NCI-H748 (cell line): ENCODE measurements around the gene BMPER.

Experiments used
- DNase-seq: peaks from one replicate; lab custom pipeline; 2025; ENCODE audit not compliant: unreplicated experiment; lab: John Stamatoyannopoulos, UW

BMPER gene

GRCh38 chr7:34059136-34059828, 153.9 kb downstream of the BMPER start:
- no peak for DNase-seq

GRCh38 chr7:34060196-34060947, 155.0 kb downstream of the BMPER start:
- no peak for DNase-seq

- DNase-seq = no peak
Observed at GRCh38 chr7:34061149-34061548, 155.8 kb downstream of the BMPER start.

GRCh38 chr7:34062341-34062740, 157.0 kb downstream of the BMPER start:
- DNase-seq = no peak

DNA sequence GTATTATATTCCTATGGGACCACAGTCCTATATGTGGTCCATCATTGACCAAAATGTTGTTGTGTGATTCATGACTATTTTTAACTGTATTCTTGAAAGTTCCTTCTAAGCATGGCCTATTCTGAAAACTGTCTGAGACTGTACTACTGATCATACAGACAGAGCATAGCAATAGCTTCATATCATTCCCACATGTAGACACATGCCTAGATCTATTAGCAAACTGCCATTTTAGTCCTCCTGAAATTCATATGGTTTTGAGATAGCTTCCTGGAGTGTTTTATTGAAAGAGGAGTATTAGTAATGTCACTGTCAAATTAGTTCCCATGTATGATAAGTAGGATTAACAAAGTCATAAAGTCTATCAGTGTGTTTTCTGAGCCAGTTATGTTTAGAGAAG, 157.5 kb downstream of the BMPER start:
- no peak for DNase-seq

DNA sequence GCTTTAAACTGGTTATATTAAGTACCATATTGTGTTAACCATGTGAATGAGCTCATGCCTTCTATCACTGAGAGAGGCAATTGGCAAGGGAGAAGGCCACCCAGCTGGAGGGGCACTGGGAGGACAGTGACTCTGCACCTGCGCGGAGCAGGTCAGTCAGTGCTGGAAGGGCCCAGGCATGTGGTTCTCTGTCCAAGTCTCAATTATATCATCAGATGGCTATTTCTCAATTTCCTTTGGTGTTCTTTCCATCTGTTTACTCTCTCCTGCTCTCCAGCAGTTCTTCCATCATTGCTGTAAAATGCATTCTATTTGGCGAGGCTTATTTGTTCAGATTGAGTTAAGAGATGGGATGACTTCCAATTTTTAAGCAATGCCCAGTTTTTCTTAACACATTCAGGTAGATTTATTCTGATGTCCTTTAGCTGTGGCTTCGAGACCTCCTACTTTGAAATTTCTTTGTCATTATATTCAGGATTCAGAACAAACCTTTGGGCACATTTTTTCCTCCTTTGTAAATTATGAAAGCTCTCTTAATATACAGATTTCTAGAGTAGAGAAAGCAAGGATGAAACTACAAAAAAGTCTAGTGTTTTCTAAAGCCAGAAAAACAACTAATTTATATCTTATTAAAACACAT, 159.3 kb downstream of the BMPER start:
- DNase-seq = no peak

GRCh38 chr7:34066411-34066810, 161.1 kb downstream of the BMPER start:
- DNase-seq = no peak

DNA sequence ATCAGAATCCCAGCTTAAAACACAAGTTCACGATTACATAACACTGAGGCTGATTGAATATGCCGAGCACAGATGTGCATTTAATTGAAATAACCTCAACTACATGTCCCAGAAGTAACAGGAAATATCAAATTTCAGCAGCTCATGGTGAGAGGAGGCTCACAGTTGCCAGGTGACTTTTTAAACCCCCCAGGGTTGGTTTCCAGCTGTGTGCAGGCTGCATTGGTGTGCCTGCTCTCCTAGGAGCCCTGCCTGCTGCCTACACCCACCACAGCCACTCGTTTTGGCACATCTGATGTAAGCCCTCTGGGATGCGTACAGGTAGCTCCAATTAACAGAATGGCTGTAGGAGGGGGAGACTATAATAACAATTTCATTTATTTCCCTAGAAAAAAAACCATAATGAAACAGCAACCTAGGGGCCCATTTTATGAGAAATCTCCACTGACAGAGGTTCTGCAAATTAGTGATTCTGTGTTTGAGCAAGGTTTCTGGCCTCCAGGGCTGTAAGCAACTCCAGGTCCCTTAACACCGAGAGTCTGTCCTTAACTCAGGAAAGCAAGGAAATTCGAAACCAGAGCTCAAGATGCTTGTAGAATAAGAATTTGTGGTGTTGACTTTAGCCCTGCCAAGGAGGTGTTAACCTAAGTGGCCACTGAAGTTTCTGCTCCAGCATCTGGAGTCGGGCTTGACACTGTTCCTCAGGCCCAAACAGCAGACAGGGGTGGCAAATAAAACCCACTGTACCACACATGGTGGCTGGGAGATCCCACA, 161.9 kb downstream of the BMPER start:
- peak; percentile 53 for DNase-seq

GRCh38 chr7:34069676-34070075, 164.3 kb downstream of the BMPER start:
- no peak for DNase-seq

GRCh38 chr7:34070511-34071323, 165.4 kb downstream of the BMPER start:
- DNase-seq = no peak

DNA sequence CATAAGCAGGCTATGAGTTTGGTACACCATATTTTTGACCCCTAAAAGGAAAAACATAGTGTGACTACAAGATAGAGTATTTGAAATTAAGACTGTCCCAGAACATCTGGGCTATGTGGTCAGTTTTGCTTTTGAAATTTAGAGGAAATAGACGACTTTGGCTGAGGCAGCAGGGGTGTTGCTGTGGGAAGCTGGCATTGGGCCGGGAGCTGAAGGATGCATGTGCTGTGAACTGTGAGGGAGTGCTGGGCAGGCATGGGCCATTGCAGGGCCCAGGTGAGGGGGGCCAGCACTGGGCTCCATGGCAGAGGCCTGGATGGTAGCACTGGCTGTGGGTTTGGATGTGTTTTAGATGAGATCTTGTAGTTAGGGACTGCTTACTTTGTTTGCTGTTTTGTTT, 168.3 kb downstream of the BMPER start:
- DNase-seq = no peak

DNA sequence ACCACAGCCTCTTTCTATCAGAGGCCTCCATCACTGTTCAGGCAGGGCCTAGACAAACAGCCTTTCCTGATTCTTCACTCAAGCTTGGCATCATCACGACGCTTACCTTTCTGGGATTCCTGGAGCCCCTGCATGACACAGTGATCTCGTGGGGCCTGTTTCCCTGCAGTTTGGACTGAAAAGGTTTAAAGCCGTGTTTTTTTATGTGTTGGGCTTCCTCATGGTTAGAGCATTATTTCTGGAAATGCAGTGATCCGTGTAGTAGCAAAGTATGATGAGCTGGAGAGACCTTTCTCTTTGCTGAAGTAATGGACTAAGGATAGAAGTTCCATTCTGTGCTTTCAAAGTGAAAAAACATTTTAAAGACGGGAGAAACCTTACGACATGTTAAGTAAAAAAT, 169.1 kb downstream of the BMPER start:
- no peak for DNase-seq

DNA sequence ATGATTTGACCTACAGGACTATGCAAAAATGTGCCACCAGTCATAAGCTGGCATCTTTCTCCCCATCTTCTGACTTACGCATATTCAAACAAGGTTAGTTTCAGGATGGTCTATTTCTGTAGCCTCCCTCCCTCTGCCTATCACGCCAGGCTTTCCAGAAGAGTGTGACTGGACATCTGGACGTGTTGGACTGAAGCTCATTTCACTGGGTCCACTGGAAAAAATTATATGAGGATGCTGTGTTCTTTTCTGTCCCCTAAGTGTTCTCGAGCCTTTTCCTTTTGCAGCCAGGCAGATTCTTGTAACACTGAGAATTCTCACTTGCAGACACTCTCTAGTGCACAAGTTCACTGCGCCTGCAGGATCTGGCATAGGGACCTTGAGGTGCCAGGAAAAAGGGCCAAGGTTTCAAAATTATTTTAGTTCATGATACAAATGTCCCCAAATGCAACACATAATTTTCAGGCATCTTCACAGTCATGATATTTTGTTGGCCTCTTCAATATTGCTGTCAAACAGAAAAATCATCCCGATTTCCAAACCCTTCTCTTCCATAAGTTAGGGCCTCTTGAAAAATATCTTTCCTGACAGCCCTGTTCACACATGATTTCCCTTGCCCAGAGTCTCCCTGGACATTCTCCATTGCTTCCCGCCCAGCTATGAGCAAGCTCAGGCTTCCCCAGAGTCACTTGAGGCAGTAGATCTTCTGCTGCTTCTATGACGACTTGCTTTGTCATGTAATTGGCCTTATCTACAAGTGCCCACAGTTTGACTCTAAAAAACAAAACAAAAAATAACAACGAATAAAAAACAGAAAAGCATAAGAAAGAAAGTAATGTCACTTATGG, 170.4 kb downstream of the BMPER start:
- DNase-seq = no peak

DNA sequence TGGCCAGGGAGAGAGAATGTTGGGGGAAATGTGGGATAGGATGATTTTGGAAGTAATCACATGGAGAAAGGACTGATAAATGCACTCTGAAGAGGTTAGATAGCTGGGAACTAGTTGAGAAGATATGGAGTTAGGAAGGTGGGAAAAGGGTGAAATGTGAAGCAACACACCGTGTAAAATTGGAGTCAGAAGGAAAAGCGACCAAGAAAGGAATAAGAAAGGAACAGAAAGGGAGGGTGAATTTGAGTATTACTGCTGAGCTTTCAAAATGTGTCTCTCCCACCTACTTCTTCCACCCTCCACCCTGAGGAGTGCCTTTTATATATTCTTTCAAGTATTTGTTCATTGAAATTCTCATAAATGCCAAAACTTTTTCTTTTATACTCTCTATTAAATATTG, 171.8 kb downstream of the BMPER start:
- DNase-seq = no peak

- DNase-seq = no peak
Observed at GRCh38 chr7:34078864-34079263, 173.5 kb downstream of the BMPER start.

DNA sequence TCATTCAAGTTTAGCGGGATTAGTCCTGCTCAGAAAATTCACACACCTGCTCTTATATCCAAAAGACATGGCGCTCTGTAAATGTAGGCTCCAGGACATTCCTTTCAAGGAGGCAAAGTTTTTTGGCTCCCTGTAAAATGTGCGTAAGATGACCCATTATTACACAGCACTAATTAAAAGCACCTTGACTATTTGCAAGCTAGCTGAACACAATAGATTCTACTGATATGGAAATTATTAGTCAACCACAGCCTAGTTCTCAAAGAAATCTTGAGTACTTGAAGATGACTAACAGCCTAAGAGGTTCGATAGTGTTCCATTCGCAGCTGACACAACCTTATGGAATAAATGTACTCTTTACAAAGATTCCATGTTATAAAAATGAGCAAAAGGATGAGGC, 175.2 kb downstream of the BMPER start:
- no peak for DNase-seq

DNA sequence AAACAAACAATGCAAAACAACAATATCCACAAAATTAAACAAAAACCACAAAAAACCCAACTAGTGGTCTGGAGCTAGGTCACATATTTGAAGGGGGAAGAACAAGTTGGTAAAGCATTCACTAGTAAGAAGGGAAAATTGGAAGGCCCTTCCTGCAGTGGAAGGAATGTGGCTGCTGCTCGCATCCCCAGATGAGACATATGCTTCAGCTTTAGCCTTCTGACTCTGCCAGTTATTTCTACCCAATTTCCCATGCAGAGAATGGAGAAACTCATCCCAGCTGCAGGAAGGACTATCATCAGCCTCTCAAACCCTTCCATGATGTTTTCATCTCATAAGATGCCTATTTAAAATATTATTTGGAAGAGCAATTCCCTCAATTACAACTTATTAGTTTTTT, 176.6 kb downstream of the BMPER start:
- no peak for DNase-seq

GRCh38 chr7:34083440-34083839, 178.1 kb downstream of the BMPER start:
- no peak for DNase-seq

- no peak for DNase-seq
Observed at GRCh38 chr7:34084651-34085050, 179.3 kb downstream of the BMPER start.

- no peak for DNase-seq
Observed at GRCh38 chr7:34086064-34086463, 180.7 kb downstream of the BMPER start.
